Uterus (tissue), 4 donors: Measurements from ENCODE around the gene BRICD5. TPM values are rescaled to one million over a fixed set of nuclear protein-coding genes. Genes with fewer than 3 reads are reported as not detected.

Experiments used
- DNase-seq, 2 donors: peaks; one replicate each; pipeline ENCODE4 v3.0.0-alpha.2; 2019 to 2020
- H3K27ac ChIP-seq, 2 donors: fragments of 200-600 bp; sonication (generic); 1 replicate in 1 of 2; 2 replicates in 1 of 2; pipeline ENCODE4 v1.5.1; 2016 to 2018
- H3K27me3 ChIP-seq, 2 donors: fragments of 200-600 bp; sonication (generic); one replicate each; pipeline ENCODE4 v1.5.1; 2018 to 2019; ENCODE audit warnings: control low read depth in 1 of 2
- H3K36me3 ChIP-seq, 2 donors: fragments of 200-600 bp; sonication (generic); one replicate each; pipeline ENCODE4 v1.5.1; 2019; ENCODE audit warnings: control low read depth in 1 of 2
- H3K4me1 ChIP-seq, 2 donors: fragments of 200-600 bp; sonication (generic); one replicate each; pipeline ENCODE4 v1.5.1; 2018 to 2019; ENCODE audit warnings: control low read depth in 1 of 2
- H3K4me3 ChIP-seq, 2 donors: fragments of 200-600 bp; sonication (generic); 1 replicate in 1 of 2; 2 replicates in 1 of 2; pipeline ENCODE4 v1.5.1; 2018 to 2019; ENCODE audit warnings: mild to moderate bottlenecking in 1 of 2
- H3K9me3 ChIP-seq, 2 donors: fragments of 200-600 bp; sonication (generic); one replicate each; pipeline ENCODE4 v1.5.1; 2019; ENCODE audit warnings: control low read depth in 1 of 2
- POLR2A ChIP-seq, 2 donors: fragments of 450-650 bp; IDR thresholded peaks; one replicate each; pipeline ENCODE4 v1.6.1; 2016; ENCODE audit warnings: antibody characterized with exemption in 2 of 2, mild to moderate bottlenecking in 1 of 2, moderate library complexity in 1 of 2
- intact Hi-C: fragments of 100-400 bp; cut with DNase I; formaldehyde crosslinking; loops from one replicate; pipeline ENCODE4 v1.15.1; 2023; ENCODE audit warnings: low total_unique reads
- total RNA-seq, 4 donors: library from RNA; depleted of rRNA in 3 of 4; stranded (reverse); fragments of >200 nt in 3 of 4; gene quantifications; one replicate each; pipeline versions ENCODE4 v1.1.0 to v1.2.4, GENCODE V29; 2014 to 2023
- TF ChIP-seq, protein P1 (sequence below), 4 experiments: fragments of 200-600 bp in 2 of 4; fragments of 450-650 bp in 2 of 4; sonication (generic) in 2 of 4; IDR thresholded peaks; one replicate each; pipeline ENCODE4 v1.5.1; 2016 to 2019; ENCODE audit warnings: antibody characterized with exemption in 4 of 4, mild to moderate bottlenecking in 2 of 4, moderate library complexity in 1 of 4
- donor health status: DM: yes; HTN: yes; CAD: no.

The BRICD5 gene
- total RNA-seq, 4 donors from 2014 or later = 1.2 to 16.9 (median 1.7) TPM

DNA sequence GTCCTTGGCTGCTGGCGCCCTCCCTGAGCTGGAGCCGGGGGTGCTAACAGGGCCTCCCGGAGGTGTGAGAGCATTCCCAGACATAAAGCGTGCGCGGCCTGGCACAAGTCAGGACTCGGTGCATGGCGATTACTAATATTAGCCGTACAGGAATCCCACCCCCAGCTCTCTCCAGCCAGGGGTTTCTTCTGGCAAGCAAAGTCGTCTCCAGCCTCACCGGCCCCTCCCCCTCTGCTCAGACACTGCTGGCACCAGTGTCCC is 19.3 kb downstream of the BRICD5 start:
- intact Hi-C loops = no loop called here
- no peak overlapping the region for H3K27ac ChIP-seq
- TF ChIP-seq POLR2A (IDR thresholded peaks at IDR 0.05) = no peak
- TF ChIP-seq, protein P1, sequence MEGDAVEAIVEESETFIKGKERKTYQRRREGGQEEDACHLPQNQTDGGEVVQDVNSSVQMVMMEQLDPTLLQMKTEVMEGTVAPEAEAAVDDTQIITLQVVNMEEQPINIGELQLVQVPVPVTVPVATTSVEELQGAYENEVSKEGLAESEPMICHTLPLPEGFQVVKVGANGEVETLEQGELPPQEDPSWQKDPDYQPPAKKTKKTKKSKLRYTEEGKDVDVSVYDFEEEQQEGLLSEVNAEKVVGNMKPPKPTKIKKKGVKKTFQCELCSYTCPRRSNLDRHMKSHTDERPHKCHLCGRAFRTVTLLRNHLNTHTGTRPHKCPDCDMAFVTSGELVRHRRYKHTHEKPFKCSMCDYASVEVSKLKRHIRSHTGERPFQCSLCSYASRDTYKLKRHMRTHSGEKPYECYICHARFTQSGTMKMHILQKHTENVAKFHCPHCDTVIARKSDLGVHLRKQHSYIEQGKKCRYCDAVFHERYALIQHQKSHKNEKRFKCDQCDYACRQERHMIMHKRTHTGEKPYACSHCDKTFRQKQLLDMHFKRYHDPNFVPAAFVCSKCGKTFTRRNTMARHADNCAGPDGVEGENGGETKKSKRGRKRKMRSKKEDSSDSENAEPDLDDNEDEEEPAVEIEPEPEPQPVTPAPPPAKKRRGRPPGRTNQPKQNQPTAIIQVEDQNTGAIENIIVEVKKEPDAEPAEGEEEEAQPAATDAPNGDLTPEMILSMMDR (IDR thresholded peaks at IDR 0.05) = no peak
- H3K36me3 ChIP-seq = no peaks in the 10 kb centered on the region
- peaks cover 0 to 11% of the 10 kb centered on the region in 2 donors for H3K4me1 ChIP-seq
- H3K27me3 ChIP-seq = peaks cover 0 to 13% of the 10 kb centered on the region in 2 donors
- H3K4me3 ChIP-seq = no peak overlapping the region
- DNase-seq = no peak
- H3K9me3 ChIP-seq = no peaks in the 10 kb centered on the region

DNA sequence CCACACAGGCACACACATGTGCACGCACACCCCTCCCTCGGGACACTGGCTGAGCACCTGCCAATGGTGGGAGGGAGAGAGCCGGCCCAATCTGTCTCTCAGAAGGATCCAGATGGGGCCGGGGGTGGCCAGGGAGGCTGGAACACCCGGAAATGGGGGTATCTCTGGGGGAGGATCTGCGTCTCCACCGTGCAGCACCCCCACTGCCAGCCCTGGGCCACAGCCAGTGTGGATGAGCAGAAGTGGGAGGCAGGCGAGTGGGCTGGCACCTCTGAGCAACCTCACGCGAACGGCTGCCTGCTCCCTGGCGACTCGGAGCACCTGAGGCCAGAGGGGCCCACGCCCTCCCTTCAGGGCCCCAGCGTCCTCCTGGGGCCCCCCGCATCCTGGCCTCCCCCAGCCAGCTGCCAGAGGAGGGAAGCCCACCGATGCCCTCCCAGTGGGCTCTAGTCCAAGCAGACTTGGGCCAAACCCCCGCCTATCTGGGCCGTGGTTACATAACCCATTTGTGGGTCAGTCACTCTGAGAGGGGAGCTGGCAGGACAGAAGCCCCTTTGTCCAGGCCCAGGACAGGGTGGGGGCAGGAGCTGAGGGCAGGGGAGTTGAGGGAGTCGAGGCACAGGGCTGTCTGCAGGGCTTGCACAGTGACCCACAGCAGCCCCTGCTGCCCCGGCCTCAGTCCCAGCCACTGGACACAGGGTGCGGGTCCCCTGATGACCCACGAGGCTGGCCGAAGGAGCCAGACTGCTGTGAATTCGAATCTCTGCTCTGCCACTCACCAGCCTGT is 19.8 kb downstream of the BRICD5 start:
- peaks cover 0 to 11% of the 10 kb centered on the region in 2 donors for H3K27me3 ChIP-seq
- H3K4me3 ChIP-seq = no peak overlapping the region
- peaks cover 0 to 8% of the 10 kb centered on the region in 2 donors for H3K4me1 ChIP-seq
- TF ChIP-seq, protein P1 (IDR thresholded peaks at IDR 0.05) = no peak
- TF ChIP-seq POLR2A (IDR thresholded peaks at IDR 0.05) = no peak
- H3K9me3 ChIP-seq = no peaks in the 10 kb centered on the region
- no peak for DNase-seq
- intact Hi-C loops = no loop called here
- no peak overlapping the region for H3K27ac ChIP-seq
- H3K36me3 ChIP-seq = no peaks in the 10 kb centered on the region

DNA sequence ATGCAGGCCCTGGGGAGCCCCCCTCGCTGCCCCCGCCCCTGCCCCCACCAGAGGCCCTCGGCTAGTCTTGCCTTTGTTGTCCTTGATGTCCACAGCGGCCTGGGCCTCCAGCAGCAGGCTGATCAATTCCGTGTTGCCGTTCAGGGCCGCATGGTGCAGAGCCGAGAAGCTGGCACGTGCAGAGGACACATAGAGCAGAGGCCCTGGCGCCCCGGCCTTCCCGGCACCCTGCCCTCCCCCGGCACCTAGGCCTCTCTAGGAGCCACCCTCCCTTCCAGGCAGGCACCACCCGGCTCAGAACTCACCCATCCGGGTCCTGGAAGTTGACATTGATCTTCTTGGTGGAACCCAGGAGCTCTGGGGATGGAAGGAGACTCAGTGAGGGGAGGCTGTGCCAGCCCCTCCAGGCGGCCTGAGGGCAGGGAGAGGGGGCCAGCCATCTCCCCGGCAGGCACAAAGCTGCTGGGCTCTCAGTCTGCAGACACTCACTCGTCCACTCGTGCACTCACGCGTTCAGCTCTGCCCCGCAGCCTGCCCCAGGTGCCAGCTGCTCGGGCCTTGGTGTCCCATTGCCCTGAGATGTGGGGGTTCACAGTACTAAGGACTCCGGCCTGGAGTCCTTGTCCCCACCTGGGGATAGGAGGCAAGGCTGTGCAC is 20.5 kb downstream of the BRICD5 start:
- no peak for DNase-seq
- Histone ChIP-seq H3K27ac (no peak overlapping the region), H3K36me3 (no peaks in the 10 kb centered on the region), H3K27me3 (peaks cover 0 to 5% of the 10 kb centered on the region in 2 donors), H3K9me3 (no peaks in the 10 kb centered on the region), H3K4me3 (no peak overlapping the region), H3K4me1 (peaks cover 0 to 1% of the 10 kb centered on the region in 2 donors)
- intact Hi-C loops = no loop called here
- TF ChIP-seq POLR2A (IDR thresholded peaks at IDR 0.05) = no peak
- TF ChIP-seq, protein P1 (IDR thresholded peaks at IDR 0.05) = no peak

DNA sequence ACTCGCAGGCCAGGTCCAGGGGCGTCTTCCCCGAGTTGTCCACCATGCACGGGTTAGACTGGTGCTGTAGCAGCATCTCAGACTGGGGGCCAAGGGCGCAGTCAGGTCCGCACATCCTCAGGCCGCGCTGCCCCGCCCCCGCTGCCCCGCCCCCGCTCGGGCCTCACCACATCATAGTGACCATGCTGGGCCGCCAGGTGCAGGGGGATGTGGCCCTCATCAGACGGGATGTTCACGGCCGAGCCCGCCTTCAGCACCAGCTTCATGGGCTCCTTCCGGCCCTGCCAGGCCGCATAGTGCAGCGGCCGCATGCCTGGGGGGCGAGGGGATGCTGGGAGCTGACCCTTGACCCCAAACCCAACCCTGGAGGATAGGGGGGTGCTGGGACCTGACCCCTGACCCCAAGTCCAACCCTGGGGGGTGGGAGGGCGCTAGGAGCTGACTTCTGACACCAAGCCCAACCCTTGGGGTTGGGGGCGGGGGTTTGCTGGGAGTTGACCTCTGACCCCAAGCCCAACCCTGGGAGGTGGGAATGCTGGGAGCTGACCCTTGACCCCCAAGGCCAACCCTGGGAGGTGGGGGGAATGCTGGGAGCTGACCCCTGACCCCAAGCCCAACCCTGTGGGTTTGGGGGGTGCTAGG is 21.3 kb downstream of the BRICD5 start:
- H3K4me1 ChIP-seq = no peaks in the 10 kb centered on the region
- no peaks in the 10 kb centered on the region for H3K9me3 ChIP-seq
- no peaks in the 10 kb centered on the region for H3K36me3 ChIP-seq
- H3K27me3 ChIP-seq = no peaks in the 10 kb centered on the region
- no peak overlapping the region for H3K27ac ChIP-seq
- no peak for TF ChIP-seq POLR2A (IDR thresholded peaks at IDR 0.05)
- TF ChIP-seq, protein P1 (IDR thresholded peaks at IDR 0.05) = no peak
- intact Hi-C loops = no loop called here
- DNase-seq = no peak
- H3K4me3 ChIP-seq = no peak overlapping the region

DNA sequence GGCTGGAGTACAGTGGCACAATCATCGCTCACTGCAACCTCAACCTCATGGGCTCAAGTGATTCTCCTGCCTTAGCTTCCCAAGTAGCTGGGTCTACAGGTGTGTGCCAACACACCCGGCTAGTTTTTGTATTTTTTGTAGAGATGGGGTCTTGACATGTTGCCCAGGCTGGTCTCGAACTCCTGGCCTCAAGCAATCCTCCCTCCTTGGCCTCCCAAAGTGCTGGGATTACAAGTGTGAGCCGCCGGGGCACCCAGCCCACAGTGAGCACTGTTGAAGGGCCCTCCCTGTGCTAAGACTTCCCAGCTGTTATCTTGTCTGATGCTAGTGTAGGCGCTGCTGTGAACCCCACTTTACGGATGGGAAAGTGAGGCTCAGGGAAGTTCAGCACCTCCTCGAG is 22.3 kb downstream of the BRICD5 start:
- TF ChIP-seq POLR2A (IDR thresholded peaks at IDR 0.05) = no peak
- TF ChIP-seq, protein P1 (IDR thresholded peaks at IDR 0.05) = no peak

More for the DNA sequence above, 22.3 kb downstream of the BRICD5 start:
- no peaks in the 10 kb centered on the region for H3K4me1 ChIP-seq
- no peak overlapping the region for H3K4me3 ChIP-seq
- H3K36me3 ChIP-seq = no peaks in the 10 kb centered on the region
- no peak overlapping the region for H3K27ac ChIP-seq
- intact Hi-C loops = no loop called here
- H3K9me3 ChIP-seq = no peaks in the 10 kb centered on the region
- DNase-seq = no peak
- no peaks in the 10 kb centered on the region for H3K27me3 ChIP-seq
